Measurements from ENCODE around the gene DGKG.

DGKG gene

DNA sequence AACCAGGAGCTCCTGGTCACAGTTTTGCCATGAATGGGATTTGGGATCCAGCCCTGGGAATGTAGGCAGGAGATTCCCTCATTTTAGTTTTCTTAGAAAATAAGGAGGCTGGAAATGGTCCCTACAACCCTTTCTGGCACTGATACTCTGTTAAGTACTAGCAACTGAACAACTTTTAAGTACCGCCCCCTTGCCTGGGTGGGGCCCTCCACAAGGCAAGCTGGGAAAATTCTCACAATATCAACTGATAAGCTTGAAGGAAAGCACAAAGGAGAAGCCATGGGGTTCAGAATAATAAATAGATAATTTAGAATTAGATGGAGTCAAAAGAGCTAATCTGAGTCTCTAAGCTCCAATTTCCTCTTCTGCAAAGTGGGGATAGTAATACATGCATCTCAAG, 4.2 kb upstream of the DGKG start:
- no peak for DNase-seq

DNA sequence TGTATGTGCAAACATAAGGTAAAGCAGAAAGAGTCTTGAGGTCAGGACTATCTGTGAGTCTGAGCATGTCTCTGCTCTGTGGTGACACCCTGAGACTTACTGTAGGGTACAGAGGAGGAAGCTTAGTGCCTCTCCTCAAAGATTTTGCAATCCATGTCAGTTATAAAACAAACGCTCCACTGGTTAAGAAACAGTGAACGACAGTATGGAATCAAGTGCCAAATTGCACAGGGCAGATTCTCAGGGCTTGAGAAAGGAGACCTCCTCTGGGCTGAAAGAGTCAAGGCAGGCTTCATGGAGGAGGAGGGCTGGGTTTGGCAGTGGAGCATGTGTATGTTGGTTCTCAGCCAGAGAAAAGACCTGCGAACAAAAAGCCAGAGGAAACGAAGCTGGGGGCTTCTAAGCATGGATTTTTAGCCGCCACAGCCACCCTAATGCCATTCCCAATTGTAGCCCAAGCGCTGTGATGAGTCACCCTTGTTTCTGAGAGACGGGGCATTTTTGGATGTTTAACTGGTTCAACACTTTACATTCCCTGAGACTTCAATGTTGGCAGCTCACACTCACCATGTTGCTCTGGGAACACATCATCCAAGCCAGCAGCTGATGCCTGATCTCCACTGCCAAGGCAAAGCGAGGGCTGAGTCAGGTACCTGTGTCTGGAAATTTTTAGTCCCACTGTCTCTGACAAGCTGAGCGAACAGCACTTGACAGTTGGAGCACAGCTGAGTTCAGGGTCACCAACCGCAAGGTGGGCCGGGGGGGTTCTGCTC, 3.4 kb upstream of the DGKG start:
- DNase-seq = no peak

DNA sequence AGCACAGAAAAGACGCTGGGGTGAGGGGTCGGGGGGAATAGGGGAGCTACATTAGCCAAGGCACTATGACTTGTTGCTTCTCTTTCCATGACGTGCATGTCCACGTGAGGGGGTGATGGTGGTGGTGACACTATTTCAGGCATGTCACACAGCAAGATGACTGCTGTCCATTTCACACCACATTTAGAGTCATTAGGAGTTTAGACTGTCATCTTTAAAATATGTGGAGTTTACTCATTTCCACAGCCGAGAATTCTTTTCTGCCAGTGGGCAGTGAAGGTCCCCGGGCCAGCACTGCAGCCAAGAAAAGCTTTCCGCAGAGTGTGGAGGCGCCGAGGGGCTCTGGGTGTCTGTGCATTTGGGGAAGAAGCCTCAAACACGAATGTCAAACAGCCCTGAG, 954 bp upstream of the DGKG start:
- DNase-seq = no peak

DNA sequence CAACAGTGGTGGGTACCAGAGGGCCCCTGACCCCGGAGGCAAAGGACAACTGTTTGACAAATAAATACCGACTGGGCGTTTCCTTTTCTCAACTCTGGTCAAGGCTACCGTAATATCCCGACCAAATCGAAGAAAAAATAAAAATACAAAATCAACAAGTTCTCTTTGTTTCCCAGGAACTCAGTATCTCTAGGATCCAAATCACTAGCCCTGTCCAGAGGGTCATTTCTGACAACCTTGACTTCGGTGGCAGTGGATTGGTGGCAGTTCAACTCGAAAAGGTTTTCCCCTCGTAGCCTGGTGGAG, 456 bp upstream of the DGKG start:
- DNase-seq = no peak

DNA sequence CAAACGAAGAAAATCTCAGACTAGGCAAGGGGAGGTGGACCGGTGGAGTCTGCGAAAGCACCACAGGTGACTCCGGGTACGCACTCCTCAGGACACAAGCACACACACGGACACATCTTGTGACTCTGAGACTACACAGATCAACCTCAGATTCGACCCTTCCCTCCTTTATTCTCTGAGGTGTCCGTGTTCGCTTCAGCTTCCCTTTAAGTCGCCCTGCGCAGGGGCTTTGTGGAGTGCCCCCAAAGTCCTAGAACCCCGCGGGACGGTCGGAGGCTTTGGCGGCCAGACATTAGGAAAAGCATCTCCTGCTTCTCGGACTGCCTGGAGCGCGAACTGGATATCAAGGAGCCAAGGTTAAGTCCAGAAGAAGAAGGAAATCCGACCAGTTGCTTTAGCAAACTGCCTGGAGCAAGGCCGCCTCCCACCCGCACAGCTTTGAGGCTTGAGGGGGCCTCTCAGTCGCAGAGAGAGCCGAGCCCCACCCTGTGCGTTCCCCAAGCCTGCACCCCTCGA, 730 bp downstream of the DGKG start:
- no peak for DNase-seq

DNA sequence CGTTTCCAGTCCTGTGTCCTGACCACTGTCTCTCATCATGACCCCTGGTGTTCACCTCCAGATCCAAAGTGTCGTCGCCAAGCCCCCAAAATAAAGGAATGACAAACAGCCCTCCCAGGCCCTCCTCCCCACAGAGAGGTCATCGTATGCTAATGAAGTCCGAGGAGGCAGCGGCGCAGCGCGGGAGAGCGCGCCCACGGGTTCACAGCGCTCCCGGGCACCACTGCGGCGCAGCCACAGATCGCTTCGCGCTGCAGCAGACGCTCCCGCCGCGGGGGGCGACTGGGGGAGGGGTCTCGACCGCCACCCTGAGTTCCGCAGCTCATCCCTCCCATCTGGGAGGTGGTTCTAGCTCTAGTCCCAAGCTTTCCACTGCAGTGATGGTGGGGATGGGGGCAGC, 1.3 kb downstream of the DGKG start:
- no peak for DNase-seq

DNA sequence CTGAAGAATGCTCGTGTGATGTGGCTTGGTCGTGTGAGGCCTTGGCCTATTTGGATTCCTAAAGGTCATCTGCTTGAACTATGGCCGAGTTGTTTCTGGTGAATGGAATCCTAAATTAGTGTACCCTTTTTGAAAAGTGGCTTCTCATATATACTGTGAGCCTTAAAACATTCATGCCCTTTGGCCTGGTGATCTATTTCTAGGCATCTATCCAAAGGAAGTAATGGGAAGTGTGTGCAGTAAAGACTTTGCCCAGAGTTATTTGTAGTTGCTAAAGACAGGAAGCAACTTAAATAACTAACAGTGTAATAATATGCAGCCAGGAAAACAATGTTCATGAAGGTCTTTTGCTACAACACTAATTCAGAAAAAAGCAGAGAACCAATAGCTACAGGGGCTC, 3.0 kb downstream of the DGKG start:
- no peak for DNase-seq

DNA sequence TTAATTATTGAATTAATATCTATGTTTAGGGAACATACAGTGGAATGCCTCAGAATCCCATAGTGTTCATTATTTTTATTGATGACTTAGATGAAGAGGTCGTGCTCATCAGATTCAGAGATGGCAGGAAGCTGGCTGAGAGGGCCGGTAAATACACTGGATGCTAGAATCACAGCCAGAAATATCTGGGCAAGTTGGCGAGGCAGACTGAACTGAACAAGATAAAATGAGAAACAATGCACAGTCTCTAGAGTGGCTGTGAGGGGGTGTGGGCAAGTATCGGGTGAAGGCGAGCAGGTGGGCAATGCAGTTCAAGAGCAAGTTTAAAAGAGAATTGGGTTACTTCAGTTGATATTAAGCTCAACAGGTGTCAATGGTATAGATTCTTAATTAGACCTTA, 5.9 kb downstream of the DGKG start:
- DNase-seq = no peak

DNA sequence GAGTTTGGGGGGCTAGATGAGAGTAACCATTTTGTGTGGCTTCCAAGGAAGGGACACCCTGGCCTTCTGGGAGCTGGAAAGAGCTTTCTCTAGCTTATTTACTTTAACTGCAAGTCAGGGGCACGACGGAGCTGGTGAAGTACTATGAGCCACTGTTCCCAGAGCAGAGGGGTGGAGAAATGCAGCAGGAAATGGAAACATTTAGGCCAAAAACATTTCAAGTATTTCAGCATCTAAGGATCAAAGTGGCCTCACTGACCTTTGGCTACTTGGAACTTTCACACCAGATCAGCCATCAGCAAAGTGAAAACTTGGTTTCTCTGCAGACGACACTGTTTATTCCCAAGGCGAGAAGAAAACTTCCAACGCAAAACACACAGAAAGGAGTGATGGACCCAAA, 7.9 kb downstream of the DGKG start:
- DNase-seq = no peak

DNA sequence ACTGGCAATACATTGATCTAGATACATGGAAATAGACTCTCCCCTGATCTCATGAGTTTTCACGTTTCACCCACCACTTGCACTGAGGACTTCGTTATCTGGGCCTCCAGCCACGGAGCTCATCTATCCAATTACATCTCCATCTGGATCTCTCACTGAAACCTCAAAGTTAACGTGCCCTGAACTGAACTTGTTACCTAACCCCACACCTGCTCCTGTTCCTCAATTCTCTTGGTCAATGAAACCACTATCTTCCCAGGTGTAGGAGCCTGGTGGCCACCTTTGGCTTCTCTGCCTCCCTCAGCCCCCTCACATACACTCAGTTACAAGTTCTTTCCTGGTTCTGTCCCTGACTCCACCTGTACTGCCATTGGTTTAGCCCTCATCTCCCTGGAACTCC, 9.7 kb downstream of the DGKG start:
- DNase-seq = no peak

DNA sequence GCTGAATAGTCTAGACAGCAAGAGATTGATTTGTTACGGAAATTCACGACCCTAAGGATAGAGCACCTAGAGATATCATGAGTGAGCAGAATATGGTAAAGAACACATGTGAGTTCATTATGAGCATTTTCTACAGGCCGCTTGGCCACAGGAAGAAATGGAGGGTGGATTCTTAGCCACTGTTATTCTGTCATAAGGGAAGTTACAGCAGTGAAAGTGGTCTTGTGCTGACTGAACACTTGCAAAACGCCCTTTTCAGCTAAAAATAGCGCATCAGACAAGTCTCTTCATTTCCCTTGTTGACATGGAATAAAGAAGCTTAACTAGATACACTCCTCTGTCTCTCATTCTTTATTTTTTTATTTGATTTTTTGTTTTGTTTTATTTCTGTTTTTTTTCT, 19.8 kb downstream of the DGKG start:
- no peak for DNase-seq

DNA sequence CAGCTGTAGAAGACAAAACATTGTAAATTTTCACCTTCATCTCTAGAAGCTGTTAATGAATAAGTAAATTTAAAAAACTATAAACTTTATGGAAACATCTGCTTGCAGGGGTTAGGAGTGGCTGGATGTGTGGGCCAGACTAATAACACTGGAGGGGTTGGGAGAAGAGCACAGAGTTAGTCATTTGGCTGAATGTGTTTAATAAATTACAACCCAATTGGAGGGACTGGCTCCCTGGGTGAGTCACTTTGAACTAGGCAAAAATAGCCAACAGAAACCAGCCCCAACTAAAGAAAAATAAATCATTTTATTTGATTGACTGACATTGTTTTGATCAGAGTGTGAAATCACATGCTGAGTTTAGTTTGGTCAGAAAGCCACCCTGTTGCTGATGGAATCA, 21.8 kb downstream of the DGKG start:
- DNase-seq = no peak

DNA sequence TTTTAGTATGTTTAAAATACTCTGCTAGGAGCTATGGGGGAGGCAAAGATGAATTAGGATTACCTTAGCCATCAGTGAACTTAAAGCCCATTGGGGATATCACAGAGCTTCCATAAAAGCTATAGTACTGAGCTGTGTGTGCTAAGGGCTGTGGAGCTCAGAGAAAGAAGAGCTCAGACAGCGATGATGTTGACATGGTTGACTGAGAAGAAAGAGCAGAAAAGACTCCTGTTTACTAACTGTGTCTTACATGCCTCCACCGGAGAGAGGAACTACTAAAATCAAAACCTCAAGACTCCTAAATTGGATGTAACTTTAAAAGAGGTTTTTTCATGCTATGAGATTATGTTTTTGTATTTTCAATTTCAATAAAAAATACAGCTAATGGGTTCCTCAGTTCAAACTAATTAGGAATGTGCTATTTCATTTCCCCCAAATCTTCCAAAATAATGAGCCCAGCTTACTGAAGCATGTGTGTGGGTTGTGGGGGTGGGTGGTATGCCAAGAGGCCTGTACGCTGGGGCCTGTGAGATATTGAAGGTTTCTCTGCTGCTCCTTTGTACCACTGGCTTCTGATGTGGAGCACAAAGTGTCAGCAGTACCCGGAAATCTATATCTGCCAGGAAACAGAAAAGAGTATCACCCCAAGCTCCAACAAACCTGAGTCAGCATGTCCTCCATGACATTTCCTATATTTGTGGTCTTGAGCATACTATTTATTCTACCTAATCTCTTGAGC, 22.7 kb downstream of the DGKG start:
- no peak for DNase-seq

DNA sequence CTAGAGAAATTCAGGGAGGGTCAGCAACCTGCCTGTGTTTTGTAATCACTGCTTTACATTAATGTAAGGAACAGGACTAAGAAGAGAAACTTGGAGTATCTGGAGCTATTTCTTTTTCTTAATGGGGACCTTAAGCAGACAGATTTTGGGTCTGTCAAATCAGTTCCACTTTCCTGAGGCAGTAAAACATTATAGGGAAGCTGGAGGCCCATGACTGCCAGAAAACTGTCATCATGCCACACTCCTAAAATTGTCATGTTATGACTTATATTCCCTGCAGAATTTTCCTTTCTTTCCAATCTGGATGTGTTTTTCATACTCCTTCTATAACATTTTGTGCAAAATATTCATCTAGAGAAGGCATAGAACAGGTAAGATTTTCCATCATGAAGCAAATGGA, 28.8 kb downstream of the DGKG start:
- no peak for DNase-seq

DNA sequence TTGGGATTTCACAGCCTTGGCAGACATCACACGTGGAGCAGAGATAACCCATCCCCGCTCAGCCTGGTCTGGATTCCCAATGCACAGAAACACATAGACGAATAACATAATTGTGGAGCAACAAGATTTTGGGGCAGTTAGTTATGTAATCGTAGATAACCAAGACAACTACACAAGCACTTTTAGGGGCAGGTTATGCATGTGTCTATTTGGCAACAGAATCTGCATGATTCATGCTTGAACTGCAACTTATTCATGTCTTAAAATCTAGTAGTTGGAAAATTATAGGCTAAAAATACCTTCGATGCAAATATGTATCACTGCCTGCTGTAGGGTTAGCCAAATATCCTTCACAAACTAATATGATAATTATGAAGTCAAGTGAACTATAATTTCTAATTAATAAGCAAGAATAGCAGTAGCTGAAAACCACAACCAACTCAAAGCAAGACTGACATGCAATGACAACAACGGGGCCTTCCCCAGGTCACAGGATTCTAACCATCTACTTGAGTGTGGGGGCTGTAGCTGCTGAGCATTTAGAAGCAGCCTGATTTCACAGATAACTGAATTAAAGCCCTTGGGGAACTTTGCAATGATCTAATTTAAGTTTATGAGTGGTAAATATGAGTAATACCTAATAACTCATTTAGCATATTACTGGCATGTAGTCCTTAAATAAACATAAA, 31.1 kb downstream of the DGKG start:
- DNase-seq = no peak

DNA sequence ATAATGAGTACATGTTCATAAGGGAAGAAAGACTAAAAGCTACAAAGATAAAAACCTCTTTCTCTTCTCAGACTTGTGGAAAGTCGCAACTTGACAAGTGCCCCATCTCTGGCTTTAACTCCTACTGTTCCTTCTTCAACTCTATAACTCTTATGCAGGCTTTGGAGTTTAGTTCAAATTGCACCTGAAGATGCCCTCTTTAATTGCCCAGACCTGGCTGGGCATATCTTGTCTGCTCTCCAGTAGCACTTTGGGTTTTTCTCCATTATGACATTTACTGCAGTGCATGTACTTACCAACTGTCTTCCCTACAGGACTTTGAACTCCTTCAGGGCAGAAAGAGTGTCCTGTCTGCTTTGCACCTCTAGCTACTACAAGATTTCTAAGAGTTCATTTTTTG, 32.4 kb downstream of the DGKG start:
- no peak for DNase-seq

DNA sequence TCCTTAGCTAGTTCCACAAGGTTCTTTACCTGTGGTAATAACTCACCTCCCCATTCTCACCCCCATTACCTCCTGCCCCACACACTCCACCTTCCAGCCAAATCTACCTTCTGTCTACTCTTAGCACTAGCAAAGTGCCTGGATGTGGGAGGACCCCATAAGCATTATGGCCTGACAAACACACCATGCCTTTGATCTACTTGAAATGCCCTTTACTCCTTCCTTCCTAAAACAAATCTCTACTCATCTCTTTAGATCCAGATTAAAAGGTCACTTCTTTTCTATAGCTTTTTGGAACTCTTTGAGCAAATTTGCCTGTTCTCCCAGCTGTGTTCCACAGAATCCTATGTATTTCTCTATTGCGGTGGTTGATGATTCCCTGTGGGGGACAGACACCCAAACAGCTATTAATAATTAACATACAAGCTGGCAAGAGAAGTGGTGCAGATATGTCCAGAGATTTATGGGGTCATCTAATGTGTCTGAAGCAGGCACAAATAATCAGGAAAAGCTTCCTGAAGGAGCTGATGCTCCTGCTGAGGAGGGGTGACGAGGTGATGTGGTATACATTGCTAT, 34.0 kb downstream of the DGKG start:
- no peak for DNase-seq

DNA sequence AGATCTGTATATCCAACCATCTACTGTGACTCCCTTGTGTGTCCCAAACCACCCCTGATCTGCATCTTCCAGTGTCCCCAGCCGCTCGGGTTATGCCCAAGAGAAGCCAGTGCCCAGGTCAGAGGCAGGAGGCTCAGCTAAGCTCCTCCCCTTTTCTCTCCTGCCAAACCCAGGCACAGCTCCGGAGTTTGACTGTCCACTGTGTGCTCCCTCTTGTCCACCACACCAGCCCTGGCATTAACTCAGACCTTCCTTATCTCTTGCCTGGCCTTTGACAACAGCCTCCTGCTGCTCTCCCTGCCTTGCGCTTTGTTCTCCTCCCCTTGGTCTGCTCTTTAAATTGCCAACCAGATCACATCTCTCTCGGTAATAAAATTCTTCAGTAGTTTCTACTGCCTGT, 39.3 kb downstream of the DGKG start:
- DNase-seq = no peak

DNA sequence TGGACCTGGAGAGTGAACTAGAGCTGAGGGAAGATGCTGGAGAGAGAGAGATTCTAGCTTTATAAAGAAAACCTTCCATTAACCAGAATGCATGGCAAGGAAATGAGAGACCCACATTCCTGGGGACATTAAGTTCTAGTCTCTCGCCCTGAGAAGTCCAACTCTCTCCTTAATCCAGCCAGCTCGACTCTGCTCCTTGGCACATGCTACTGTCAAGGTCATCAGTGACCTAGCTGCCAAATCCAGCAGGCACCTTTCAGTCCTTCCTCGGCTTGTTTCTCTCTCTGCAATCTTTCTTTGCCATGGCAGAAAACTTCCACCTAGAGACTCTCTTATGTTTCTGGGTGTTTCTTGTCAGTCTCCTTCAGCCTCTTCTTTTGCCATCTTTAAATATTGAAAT, 40.3 kb downstream of the DGKG start:
- DNase-seq = no peak

DNA sequence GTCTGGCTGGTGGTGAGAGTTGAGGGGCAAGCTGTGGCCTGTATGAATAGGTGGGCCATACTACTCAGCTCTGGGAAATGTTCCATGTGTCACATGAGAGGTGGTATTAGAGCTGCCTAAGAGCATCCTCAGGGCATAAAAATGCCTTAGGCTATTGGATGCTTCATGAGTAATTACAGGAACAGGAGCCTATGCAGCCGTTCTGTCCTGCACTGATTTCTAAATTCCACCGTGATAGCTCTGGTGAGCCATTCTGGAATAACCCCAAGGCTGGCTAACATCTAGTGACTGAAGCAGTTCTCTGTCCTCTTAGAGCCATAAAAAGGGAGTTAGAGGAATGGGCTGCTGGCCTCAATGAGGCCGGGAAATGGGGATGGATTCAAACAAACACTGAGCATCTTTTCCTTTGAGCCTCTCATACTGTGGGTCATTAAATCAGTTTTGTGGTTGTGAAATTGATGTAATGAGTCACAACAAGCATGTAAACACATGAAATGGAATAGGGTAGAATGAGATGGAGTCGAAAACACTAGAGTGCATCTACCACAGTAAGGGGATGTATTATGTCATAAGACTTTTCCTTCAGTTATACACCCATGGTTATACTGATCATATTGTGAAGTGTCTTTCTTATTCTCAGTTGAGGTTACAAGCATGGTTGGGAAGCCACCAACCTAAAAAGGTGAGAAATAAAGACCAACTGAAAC, 41.0 kb downstream of the DGKG start:
- DNase-seq = no peak

DNA sequence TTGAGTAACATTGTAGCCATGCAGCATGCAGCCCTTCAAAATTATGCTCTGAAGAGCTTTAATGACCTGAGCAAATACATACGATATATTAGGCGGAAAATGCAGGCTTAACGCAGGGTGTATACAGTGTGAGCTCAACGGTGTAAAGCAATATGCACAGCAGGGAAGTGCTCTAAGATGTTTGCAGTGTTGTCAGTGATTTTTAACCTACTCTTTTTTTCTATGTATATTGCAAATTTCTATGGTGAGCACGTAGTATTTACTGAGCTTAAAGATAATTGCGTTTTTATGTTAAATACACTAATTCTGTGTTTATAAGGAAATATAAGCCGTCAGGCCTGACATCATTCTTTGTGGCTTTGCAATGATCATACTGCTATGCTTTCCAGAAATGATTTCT, 42.1 kb downstream of the DGKG start:
- no peak for DNase-seq

DNA sequence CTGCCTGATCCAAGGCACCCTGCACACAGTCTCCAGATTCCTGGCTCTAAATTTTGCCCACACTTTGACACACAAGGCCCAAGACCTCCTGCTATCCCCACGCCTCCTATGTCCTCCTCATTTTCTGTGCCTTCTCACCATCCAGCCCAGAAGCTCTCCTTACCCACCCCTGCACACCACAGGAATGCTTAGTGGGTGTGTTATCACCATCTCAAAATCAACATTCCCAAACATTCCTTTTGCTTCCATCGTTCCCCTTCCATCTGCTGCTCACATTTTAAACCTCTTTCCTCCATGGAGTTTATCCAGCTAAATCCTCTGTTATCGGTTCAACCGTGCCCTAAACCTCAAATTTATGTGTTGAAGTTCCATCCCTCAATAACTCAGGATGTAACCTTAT, 43.9 kb downstream of the DGKG start:
- no peak for DNase-seq

DNA sequence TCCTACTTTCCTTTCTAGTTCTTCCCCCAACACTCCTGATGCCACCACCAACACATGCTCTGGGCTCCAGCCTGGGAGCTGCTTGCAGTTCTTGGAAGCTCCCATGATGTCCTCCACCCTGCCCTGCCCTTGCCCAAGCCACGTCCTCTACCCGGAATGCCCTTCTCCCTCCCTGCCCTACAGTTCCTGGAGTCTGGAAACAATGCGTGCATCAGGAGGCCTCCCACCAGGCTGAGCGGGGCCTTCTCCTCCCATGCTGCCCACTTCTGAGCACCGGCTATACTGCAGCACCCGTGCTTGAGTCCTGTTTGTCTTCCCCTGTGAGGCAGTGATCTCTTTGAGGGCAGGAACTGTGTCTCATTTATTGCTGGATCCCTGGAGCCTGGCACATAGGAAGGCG, 44.6 kb downstream of the DGKG start:
- DNase-seq = no peak

Data from stimulated activated CD4-positive, alpha-beta T cell treated with anti-CD3 and anti-CD28 coated beads, Interleukin-4, amount 100 ng/mL, for 24 hours (primary cell).